A549 (cell line): ENCODE results near the gene TRIM69. TPM values are rescaled to one million over a fixed set of nuclear protein-coding genes. Genes with fewer than 3 reads are reported as not detected.

Source experiments
- ATAC-seq, 2 experiments: fragments of 200-7000 bp in 1 of 2; fragments of >200 bp in 1 of 2; cut with Nextera tagmentation in 1 of 2; cut with Tn5 transposase in 1 of 2; 3 replicates each; pipeline versions ENCODE4 v1.8.0 to v1.9.1; 2018 to 2020; ENCODE audit warnings: mild to moderate bottlenecking in 1 of 2, moderate library complexity in 1 of 2
- CTCF ChIA-PET: fragments of 300-600 bp; sonication (Branson Sonifier 250); formaldehyde crosslinking; extraction: SDS; loops from one replicate; lab custom pipeline; 2021; ENCODE audit warnings: antibody characterized with exemption, inconsistent platforms; lab: Yijun Ruan, JAX
- POLR2A ChIA-PET: fragments of 350-600 bp; formaldehyde crosslinking; extraction: SDS; loops from one replicate; lab custom pipeline; 2021; ENCODE audit warnings: antibody characterized with exemption, inconsistent platforms; lab: Yijun Ruan, JAX
- DNase-seq, 2 experiments: peaks; one replicate each; pipeline versions ENCODE4 v3.0.0 to v3.0.0-alpha.2; 2011 to 2016; ENCODE audit warnings: low read depth in 1 of 2, low spot score in 1 of 2
- FAIRE-seq: peaks from 2 replicates; lab custom pipeline; 2011; peaks lifted over from hg19 to GRCh38; lab: Jason Lieb, UNC
- H3K27ac ChIP-seq, 2 experiments: fragments of >200 bp; sonication (Bioruptor Twin); formaldehyde crosslinking; 3 replicates each; pipeline ENCODE4 v1.5.1; 2016 to 2017
- H3K4me1 ChIP-seq: fragments of >200 bp; sonication (Bioruptor Twin); formaldehyde crosslinking; 3 replicates; pipeline ENCODE4 v1.6.1; 2016
- H3K4me2 ChIP-seq: fragments of >200 bp; sonication (Bioruptor Twin); formaldehyde crosslinking; 3 replicates; pipeline ENCODE4 v1.6.1; 2016
- H3K4me3 ChIP-seq: fragments of >200 bp; sonication (Bioruptor Twin); formaldehyde crosslinking; 3 replicates; pipeline ENCODE4 v1.5.1; 2016
- H3K9me3 ChIP-seq: fragments of >200 bp; sonication (Bioruptor Twin); formaldehyde crosslinking; 3 replicates; pipeline ENCODE4 v1.6.1; 2016
- CBX2 ChIP-seq: fragments of 200-600 bp; sonication (generic); IDR thresholded peaks from 2 replicates; pipeline ENCODE4 v1.6.1; 2016; ENCODE audit warnings: low read depth, mild to moderate bottlenecking, borderline replicate concordance
- CHD4 ChIP-seq: fragments of 200-600 bp; sonication (generic); IDR thresholded peaks from 2 replicates; pipeline ENCODE4 v1.6.1; 2016; ENCODE audit warnings: antibody characterized with exemption, mild to moderate bottlenecking, borderline replicate concordance
- EP300 ChIP-seq, 2 experiments: fragments of >200 bp; sonication (Bioruptor Twin); formaldehyde crosslinking; IDR thresholded peaks; 2 replicates in 1 of 2; 3 replicates in 1 of 2; pipeline ENCODE4 v1.6.1; 2016 to 2017
- FOSB ChIP-seq: fragments of 250-450 bp; sonication (Bioruptor Pico); IDR thresholded peaks from 2 replicates; pipeline ENCODE4 v1.5.0; 2020; ENCODE audit warnings: mild to moderate bottlenecking, moderate library complexity
- GATA3 ChIP-seq: IDR thresholded peaks from 2 replicates; pipeline ENCODE4 v1.6.1; 2012; ENCODE audit warnings: borderline replicate concordance
- HOXB13 ChIP-seq: fragments of 250-450 bp; sonication (Bioruptor Pico); IDR thresholded peaks from 2 replicates; pipeline ENCODE4 v1.5.0; 2020; ENCODE audit warnings: low read depth, mild to moderate bottlenecking, moderate library complexity
- HOXB5 ChIP-seq: fragments of 250-450 bp; sonication (Bioruptor Pico); IDR thresholded peaks from 2 replicates; pipeline ENCODE4 v1.5.0; 2020; ENCODE audit warnings: mild to moderate bottlenecking, moderate library complexity
- KDM1A ChIP-seq: fragments of 200-600 bp; sonication (generic); IDR thresholded peaks from 2 replicates; pipeline ENCODE4 v1.6.1; 2016; ENCODE audit warnings: low read depth, mild to moderate bottlenecking
- KDM5A ChIP-seq: fragments of 200-600 bp; sonication (generic); IDR thresholded peaks from 2 replicates; pipeline ENCODE4 v1.6.1; 2016; ENCODE audit warnings: antibody characterized with exemption, mild to moderate bottlenecking
- MYC ChIP-seq: IDR thresholded peaks from 2 replicates; pipeline ENCODE4 v1.6.1; 2012; ENCODE audit warnings: mild to moderate bottlenecking, inconsistent platforms, low read length, improper control_type of control experiment, borderline replicate concordance
- NFE2L2 ChIP-seq: fragments of 150-350 bp; conservative IDR thresholded peaks from 2 replicates; pipeline ENCODE4 v1.6.1; 2014; ENCODE audit warnings: low read length
- NPAS2 ChIP-seq: fragments of 250-450 bp; sonication (Bioruptor Pico); IDR thresholded peaks from 2 replicates; pipeline ENCODE4 v1.8.0; 2022; ENCODE audit warnings: mild to moderate bottlenecking, moderate library complexity, borderline replicate concordance
- NR3C1 ChIP-seq: fragments of >200 bp; sonication (Bioruptor Twin); formaldehyde crosslinking; IDR thresholded peaks from 3 replicates; pipeline ENCODE4 v1.6.1; 2017
- POLR2AphosphoS2 ChIP-seq: conservative IDR thresholded peaks from 2 replicates; pipeline ENCODE4 v1.6.1; 2012; ENCODE audit warnings: low read length, improper control_type of control experiment, inconsistent platforms
- RAD21 ChIP-seq, 2 experiments: fragments of >200 bp in 1 of 2; sonication (Bioruptor Twin) in 1 of 2; formaldehyde crosslinking in 1 of 2; IDR thresholded peaks in 1 of 2; conservative IDR thresholded peaks in 1 of 2; 2 replicates in 1 of 2; 3 replicates in 1 of 2; pipeline ENCODE4 v1.6.1; 2012 to 2018; ENCODE audit warnings: inconsistent platforms in 1 of 2
- RFX5 ChIP-seq: fragments of 450-650 bp; IDR thresholded peaks from 2 replicates; pipeline ENCODE4 v1.7.1; 2014; ENCODE audit warnings: antibody characterized with exemption, mild to moderate bottlenecking, moderate library complexity
- SMC3 ChIP-seq: fragments of >200 bp; sonication (Bioruptor Twin); formaldehyde crosslinking; IDR thresholded peaks from 3 replicates; pipeline ENCODE4 v1.6.1; 2018; ENCODE audit warnings: inconsistent platforms
- SREBF2 ChIP-seq: fragments of 450-650 bp; IDR thresholded peaks from 2 replicates; pipeline ENCODE4 v1.6.1; 2014; ENCODE audit warnings: mild to moderate bottlenecking, moderate library complexity
- ZNF302 ChIP-seq: fragments of 250-450 bp; sonication (Bioruptor Pico); IDR thresholded peaks from 2 replicates; pipeline ENCODE4 v1.9.0; 2021; ENCODE audit warnings: inconsistent platforms, mild to moderate bottlenecking, moderate library complexity
- WGBS: methylation state at CpG from one replicate; pipeline ENCODE4 v1.1.6; 2017; ENCODE audit errors: missing lambda C conversion rate; 5-methylcytosine and 5-hydroxymethylcytosine counted together
- polyA plus RNA-seq, 4 experiments: library from polyadenylated mRNA; depleted of rRNA in 3 of 4; stranded (reverse); fragments of >200 nt; fragmentation: RNase III in 1 of 4; extraction: RNeasy Plus Mini Kit Qiagen cat#74134 plus additional on column Dnase treatment in 1 of 4; gene quantifications; 2 replicates in 3 of 4; 3 replicates in 1 of 4; pipeline ENCODE4 v1.2.3, GENCODE V29; 2011 to 2017
- TF ChIP-seq, protein P1 (sequence below): IDR thresholded peaks from 2 replicates; pipeline ENCODE4 v1.6.1; 2012
- TF ChIP-seq, protein P2 (sequence below): fragments of >200 bp; sonication (Bioruptor Twin); formaldehyde crosslinking; IDR thresholded peaks from 3 replicates; pipeline ENCODE4 v1.5.1; 2016
- TF ChIP-seq, protein P3 (sequence below): fragments of 250-450 bp; sonication (Bioruptor Pico); IDR thresholded peaks from 2 replicates; pipeline ENCODE4 v1.5.0; 2021; ENCODE audit warnings: mild to moderate bottlenecking, moderate library complexity, borderline replicate concordance
- TF ChIP-seq, protein P4 (sequence below): fragments of 200-600 bp; sonication (generic); IDR thresholded peaks from 2 replicates; pipeline ENCODE4 v1.6.1; 2016; ENCODE audit warnings: antibody characterized with exemption, mild to moderate bottlenecking, moderate library complexity
- TF ChIP-seq, protein P5 (sequence below): fragments of 150-350 bp; IDR thresholded peaks from 2 replicates; pipeline ENCODE4 v1.6.1; 2014; ENCODE audit warnings: low read depth, mild to moderate bottlenecking, low read length

The TRIM69 gene
- polyA plus RNA-seq, 2 of the 4 experiments (the other 2 are of a cell fraction), result 9.0 to 10.4 TPM

DNA sequence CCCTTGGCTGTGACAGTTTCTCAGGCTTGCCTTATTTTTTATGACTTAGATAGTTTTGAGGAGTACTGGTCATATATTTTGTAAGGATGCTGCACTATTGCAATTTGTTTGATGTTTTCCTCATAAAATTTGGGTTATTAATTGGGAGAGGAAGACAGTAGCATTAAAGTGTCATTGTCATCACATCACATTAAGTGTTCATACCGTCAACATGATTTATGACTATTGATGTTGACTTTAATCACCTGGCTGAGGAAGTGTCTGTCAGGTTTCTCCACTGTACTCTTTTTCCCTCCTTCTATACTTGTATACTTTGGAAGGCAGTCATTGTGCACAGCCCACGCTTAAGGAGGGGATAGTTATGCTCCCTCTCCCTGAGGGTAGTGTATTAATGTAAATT is 26.9 kb downstream of the TRIM69 start:
- no peak for TF ChIP-seq NR3C1
- TF ChIP-seq POLR2AphosphoS2, result no peak
- no peak for TF ChIP-seq GATA3
- TF ChIP-seq, protein P1, sequence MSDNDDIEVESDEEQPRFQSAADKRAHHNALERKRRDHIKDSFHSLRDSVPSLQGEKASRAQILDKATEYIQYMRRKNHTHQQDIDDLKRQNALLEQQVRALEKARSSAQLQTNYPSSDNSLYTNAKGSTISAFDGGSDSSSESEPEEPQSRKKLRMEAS, result no peak
- TF ChIP-seq NPAS2 (CRISPR knock-in tag), result no peak
- TF ChIP-seq MYC, result no peak
- no peak for TF ChIP-seq SREBF2
- TF ChIP-seq CHD4, result no peak
- TF ChIP-seq CBX2, result no peak
- TF ChIP-seq EP300 (IDR thresholded peaks at IDR 0.05), result no peak
- no peak for TF ChIP-seq RAD21 (conservative IDR thresholded peaks at IDR 0.05 in 1 of 2, IDR thresholded peaks at IDR 0.05 in 1 of 2)
- Histone ChIP-seq H3K4me2 (no peak overlapping the region), H3K4me3 (no peak overlapping the region), H3K9me3 (no peaks in the 10 kb centered on the region), H3K4me1 (no peaks in the 10 kb centered on the region), H3K27ac (no peak overlapping the region)
- ChIA-PET CTCF (no interaction called here), POLR2A (no interaction called here)
- 77% methylated on average over 2 of the region's 2 CpGs for WGBS
- no peak for FAIRE-seq
- DNase-seq, result no peak
- ATAC-seq, result no peak

DNA sequence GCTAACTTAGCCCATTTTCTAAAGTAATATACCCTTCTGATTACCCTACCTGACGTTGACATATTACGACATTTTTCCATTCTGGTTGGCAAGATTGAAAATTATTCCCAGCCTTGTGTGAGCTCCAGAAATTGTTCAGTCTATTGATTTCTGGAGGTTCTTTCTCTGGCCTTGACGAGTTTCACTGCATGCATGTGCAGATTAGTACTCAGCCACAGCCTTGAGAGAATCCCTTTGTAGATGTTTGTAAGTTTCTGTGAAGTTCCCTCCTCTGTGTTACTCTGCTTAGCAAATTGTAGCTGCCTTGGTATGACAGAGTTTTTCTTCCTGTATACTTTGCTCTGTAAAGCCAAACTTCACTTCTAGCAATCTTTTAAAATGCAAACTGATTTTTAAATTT is 27.5 kb downstream of the TRIM69 start:
- ChIA-PET CTCF (no interaction called here), POLR2A (no interaction called here)
- TF ChIP-seq KDM1A (no peak), KDM5A (no peak), RFX5 (no peak), ZNF302 (CRISPR knock-in tag) (no peak), GATA3 (no peak), FOSB (no peak), POLR2AphosphoS2 (no peak), HOXB5 (no peak), SMC3 (no peak), HOXB13 (CRISPR knock-in tag) (no peak), MYC (no peak), NFE2L2 (no peak)
- TF ChIP-seq, protein P2, sequence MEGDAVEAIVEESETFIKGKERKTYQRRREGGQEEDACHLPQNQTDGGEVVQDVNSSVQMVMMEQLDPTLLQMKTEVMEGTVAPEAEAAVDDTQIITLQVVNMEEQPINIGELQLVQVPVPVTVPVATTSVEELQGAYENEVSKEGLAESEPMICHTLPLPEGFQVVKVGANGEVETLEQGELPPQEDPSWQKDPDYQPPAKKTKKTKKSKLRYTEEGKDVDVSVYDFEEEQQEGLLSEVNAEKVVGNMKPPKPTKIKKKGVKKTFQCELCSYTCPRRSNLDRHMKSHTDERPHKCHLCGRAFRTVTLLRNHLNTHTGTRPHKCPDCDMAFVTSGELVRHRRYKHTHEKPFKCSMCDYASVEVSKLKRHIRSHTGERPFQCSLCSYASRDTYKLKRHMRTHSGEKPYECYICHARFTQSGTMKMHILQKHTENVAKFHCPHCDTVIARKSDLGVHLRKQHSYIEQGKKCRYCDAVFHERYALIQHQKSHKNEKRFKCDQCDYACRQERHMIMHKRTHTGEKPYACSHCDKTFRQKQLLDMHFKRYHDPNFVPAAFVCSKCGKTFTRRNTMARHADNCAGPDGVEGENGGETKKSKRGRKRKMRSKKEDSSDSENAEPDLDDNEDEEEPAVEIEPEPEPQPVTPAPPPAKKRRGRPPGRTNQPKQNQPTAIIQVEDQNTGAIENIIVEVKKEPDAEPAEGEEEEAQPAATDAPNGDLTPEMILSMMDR, result no peak
- TF ChIP-seq, protein P3, sequence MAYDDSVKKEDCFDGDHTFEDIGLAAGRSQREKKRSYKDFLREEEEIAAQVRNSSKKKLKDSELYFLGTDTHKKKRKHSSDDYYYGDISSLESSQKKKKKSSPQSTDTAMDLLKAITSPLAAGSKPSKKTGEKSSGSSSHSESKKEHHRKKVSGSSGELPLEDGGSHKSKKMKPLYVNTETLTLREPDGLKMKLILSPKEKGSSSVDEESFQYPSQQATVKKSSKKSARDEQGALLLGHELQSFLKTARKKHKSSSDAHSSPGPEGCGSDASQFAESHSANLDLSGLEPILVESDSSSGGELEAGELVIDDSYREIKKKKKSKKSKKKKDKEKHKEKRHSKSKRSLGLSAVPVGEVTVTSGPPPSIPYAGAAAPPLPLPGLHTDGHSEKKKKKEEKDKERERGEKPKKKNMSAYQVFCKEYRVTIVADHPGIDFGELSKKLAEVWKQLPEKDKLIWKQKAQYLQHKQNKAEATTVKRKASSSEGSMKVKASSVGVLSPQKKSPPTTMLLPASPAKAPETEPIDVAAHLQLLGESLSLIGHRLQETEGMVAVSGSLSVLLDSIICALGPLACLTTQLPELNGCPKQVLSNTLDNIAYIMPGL (CRISPR knock-in tag), result no peak
- TF ChIP-seq, protein P4, sequence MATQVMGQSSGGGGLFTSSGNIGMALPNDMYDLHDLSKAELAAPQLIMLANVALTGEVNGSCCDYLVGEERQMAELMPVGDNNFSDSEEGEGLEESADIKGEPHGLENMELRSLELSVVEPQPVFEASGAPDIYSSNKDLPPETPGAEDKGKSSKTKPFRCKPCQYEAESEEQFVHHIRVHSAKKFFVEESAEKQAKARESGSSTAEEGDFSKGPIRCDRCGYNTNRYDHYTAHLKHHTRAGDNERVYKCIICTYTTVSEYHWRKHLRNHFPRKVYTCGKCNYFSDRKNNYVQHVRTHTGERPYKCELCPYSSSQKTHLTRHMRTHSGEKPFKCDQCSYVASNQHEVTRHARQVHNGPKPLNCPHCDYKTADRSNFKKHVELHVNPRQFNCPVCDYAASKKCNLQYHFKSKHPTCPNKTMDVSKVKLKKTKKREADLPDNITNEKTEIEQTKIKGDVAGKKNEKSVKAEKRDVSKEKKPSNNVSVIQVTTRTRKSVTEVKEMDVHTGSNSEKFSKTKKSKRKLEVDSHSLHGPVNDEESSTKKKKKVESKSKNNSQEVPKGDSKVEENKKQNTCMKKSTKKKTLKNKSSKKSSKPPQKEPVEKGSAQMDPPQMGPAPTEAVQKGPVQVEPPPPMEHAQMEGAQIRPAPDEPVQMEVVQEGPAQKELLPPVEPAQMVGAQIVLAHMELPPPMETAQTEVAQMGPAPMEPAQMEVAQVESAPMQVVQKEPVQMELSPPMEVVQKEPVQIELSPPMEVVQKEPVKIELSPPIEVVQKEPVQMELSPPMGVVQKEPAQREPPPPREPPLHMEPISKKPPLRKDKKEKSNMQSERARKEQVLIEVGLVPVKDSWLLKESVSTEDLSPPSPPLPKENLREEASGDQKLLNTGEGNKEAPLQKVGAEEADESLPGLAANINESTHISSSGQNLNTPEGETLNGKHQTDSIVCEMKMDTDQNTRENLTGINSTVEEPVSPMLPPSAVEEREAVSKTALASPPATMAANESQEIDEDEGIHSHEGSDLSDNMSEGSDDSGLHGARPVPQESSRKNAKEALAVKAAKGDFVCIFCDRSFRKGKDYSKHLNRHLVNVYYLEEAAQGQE, result no peak
- TF ChIP-seq, protein P5, sequence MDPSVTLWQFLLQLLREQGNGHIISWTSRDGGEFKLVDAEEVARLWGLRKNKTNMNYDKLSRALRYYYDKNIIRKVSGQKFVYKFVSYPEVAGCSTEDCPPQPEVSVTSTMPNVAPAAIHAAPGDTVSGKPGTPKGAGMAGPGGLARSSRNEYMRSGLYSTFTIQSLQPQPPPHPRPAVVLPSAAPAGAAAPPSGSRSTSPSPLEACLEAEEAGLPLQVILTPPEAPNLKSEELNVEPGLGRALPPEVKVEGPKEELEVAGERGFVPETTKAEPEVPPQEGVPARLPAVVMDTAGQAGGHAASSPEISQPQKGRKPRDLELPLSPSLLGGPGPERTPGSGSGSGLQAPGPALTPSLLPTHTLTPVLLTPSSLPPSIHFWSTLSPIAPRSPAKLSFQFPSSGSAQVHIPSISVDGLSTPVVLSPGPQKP, result no peak
- TF ChIP-seq, protein P1, result no peak
- Histone ChIP-seq H3K4me3 (no peak overlapping the region), H3K27ac (no peak overlapping the region), H3K4me2 (no peak overlapping the region), H3K9me3 (no peaks in the 10 kb centered on the region), H3K4me1 (no peaks in the 10 kb centered on the region)
- FAIRE-seq (no peak), ATAC-seq (no peak), DNase-seq (no peak)
- 42% methylated on average over 3 of the region's 3 CpGs for WGBS
